Retinal pigment epithelial cell (primary cell): Measurements from ENCODE around the gene EDC3.

ENCODE experiments used
- DNase-seq: peaks from one replicate; pipeline ENCODE4 v3.0.0-alpha.2; 2010; ENCODE audit warnings: low read depth
- H3K4me3 ChIP-seq: 2 replicates; pipeline ENCODE4 v1.5.1; 2011; ENCODE audit warnings: mild to moderate bottlenecking, low read length, control low read depth, moderate library complexity
- TF ChIP-seq, protein P1 (sequence below): conservative IDR thresholded peaks from 2 replicates; pipeline ENCODE4 v1.5.1; 2011; ENCODE audit warnings: low read depth, low read length, control low read depth, inconsistent platforms

EDC3 gene

DNA sequence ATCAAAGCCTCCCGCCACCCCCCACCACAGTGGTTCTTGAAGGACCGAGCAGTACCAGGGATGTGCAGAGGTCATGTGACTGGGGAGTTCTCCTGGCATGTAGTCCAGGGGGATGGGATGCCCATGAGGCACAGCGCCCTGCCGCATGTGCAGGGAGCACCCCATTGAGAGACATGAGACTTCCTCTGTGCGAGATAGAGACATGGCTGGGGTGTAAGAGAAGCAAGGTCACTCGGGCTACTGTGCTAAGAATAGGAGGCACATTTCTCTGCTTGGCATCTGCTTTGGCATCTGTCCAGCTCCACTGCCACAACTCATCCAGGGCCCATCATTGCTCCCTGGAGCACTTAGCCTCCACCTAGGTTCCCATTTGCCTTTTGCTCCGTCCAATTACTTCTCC lies 31.9 kb upstream of the EDC3 start:
- no peak for DNase-seq
- TF ChIP-seq, protein P1, sequence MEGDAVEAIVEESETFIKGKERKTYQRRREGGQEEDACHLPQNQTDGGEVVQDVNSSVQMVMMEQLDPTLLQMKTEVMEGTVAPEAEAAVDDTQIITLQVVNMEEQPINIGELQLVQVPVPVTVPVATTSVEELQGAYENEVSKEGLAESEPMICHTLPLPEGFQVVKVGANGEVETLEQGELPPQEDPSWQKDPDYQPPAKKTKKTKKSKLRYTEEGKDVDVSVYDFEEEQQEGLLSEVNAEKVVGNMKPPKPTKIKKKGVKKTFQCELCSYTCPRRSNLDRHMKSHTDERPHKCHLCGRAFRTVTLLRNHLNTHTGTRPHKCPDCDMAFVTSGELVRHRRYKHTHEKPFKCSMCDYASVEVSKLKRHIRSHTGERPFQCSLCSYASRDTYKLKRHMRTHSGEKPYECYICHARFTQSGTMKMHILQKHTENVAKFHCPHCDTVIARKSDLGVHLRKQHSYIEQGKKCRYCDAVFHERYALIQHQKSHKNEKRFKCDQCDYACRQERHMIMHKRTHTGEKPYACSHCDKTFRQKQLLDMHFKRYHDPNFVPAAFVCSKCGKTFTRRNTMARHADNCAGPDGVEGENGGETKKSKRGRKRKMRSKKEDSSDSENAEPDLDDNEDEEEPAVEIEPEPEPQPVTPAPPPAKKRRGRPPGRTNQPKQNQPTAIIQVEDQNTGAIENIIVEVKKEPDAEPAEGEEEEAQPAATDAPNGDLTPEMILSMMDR, result no peak
- H3K4me3 ChIP-seq, result no peak overlapping the region

DNA sequence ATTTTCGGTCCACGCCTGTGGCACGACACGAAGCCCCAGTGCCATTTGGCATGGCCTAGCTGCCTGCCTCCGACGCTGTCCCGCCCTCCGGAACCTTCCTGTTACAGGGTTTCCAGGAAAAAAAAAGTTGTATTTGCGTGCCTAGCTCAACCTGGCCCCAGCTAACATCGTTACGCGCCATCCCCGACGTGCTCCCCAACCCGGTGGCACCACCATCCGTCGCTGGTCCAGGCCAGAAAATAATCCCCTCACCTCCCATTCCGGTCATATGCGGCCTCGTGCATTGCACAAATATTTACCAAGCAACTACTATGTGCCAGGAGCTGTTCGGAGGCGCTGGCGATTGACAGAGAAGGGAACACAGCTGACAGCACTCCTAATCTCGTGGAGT lies 30.9 kb upstream of the EDC3 start:
- H3K4me3 ChIP-seq, result no peak overlapping the region
- TF ChIP-seq, protein P1, result no peak
- DNase-seq, result no peak

DNA sequence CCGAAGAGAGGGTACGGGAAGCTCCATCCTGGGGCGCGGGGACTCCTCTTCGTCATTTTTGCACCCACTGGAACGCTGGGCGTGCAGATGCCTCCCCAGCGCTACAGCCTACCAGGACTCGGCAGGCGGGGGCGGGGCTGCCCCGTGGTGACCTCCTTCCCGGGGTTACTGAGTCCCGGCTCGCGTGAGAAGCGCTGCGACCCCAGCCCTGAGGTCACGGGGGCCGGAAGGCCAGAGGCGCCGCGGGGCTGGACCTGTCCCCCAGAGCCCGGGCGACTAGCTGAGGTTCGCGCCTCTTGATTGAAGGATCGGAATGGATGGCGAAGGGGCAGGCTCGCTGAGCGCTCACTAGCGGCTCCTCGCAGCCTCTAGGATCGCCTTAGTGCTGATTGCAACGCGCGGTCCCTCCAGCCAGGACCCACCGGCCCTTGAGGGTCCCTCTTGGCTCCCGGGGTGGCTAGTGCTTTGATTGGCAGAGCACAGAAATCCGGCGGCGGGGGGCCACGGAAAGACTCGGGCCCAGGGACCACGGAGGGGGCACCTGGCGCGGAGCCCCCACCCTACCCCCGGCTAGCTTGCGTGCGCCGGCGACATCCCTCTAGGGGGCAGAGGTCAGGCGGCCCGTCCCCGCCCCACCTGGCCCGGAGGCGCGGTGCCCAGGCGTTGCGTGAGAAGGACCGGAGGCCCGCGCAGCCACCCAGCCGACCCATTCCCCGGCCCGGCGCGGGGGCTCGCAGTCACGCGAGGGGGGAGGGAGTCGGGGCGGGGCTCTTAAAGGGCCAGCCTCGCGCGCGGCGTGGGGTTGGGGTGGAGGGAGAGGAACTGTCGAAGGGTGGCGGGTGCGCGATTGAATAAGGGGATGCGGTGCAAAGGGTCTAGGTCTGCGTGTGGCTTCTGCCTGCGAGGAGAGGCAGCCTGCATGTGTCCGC lies 30.3 kb upstream of the EDC3 start:
- TF ChIP-seq, protein P1, result no peak
- no peak for DNase-seq
- H3K4me3 ChIP-seq, result peak overlapping the region; percentile 53

DNA sequence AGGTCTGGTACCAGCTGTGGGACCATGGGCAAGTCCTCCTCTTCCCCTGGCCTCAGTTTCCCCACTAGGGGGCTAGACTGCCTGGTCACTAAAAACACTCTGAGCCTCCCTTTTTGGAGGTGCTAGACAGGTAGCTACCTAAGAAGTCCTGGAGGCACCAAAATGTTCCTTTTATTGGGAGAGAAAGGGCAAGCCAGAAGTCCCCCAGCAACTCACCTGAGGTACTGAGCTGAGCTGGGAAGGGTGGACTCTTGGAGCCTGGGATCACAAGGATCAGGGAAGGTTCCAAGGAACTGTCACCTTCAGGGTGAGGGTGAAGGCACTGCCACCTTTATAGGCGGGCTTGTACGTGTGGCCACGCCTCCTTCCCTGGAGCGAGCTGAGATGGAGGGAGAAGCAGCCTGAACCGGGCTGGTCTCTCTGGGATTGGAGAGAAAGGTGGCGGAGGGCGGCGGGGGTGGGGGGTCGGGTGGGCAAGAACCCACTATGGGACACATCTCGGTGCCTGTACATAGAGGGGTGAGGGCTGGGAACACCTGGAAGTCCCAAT lies 29.5 kb upstream of the EDC3 start, which contains the start of gene CYP1A1:
Gene CYP1A1 (minus strand): TSS at position 304 of the 550 bp plus-strand sequence. CDS start 2,431 bp downstream, outside the sequence.
- no peak for DNase-seq
- TF ChIP-seq, protein P1, result no peak
- H3K4me3 ChIP-seq, result peak within 1 kb of the TSS; percentile 53

DNA sequence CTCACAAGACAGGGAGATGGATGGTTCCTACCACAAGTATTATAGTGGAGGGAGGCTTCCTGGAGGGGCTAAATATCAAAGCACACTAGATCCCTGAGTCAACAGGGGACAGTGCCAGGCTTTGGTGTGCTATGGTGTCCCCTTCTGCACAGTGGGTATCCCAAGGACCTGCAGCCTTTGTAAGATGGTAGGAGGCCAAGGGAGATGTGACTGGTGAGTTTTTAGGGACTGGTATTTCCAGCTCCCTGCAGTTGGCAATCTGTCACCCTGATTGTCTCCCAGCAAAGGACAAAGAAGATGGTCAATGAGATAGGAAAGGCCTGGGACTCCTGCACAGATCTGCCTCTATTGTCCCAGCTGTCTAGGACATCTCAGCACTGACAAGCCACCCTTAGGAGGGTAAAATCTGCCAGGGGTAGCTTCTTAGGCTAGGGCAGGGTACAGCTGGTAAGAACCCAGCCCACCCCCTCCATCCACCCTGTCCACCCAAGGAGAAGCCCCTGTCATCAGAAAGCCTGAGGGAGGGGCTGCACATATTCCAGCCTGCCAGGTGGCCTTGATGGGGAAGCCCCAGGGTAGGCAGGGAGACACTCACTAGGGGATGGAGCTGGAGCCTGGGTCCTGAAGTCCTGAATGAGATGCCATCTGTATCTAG lies 28.9 kb upstream of the EDC3 start:
- TF ChIP-seq, protein P1, result no peak
- H3K4me3 ChIP-seq, result no peak overlapping the region
- DNase-seq, result no peak

DNA sequence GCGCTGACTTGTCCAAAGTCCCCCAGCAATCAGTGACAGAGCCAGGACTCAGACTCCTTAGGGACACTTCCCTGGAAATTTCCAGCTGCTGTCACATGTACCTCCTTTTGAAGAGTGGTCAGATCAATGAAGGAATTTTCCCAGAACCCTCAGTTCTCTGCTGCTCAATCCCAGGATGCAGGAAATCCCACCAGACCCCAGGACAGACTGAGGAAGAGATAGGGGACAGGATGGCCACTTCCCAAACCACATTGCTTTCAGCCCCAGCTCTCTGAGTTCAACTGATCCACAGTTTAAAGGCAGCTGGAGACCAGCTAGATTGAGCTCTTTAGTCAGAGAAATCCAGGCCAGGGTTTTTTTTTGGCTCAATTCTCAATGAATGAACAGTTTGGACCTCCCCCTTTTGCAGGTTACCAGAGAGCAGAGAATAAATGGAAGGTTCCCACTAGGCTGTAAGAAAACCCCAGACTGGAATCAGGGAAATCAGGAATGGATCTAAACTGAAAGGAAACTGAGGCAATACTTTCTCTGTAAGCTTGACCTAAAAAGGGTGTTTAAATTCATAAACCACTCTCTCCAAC lies 28.0 kb upstream of the EDC3 start:
- TF ChIP-seq, protein P1, result no peak
- H3K4me3 ChIP-seq, result no peak overlapping the region
- peak; percentile 5 for DNase-seq
